CD4-positive, alpha-beta T cell treated with Interleukin-4 for 1 hour (primary cell): ENCODE results near the gene STXBP5.
A peak's percentile ranks its signal among the peaks of the same experiment; 100 is the strongest.

Experiments
- DNase-seq, 2 donors: peaks; one replicate each; pipeline ENCODE4 v3.0.0-alpha.2; 2020 to 2022

STXBP5 gene

DNA sequence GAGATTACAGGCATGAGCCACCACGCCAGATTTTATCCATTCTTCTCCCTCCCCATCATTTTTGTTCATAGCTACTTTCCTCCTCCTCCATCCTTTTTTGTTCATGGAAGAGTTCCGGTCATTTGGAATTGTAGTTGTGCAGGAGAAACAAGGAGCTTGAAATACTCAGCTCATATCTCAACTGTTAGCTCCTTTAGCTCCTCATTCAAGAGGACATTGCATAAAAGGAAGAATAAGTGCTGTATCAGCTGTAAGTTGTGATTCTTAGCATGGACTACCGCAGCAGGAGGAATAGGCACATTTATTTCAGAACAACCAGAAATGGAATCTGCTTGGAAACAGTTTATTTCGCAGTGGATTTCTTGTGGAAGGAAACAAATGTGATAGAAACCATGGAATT, 7.6 kb downstream of the STXBP5 start:
- DNase-seq, result no peak

DNA sequence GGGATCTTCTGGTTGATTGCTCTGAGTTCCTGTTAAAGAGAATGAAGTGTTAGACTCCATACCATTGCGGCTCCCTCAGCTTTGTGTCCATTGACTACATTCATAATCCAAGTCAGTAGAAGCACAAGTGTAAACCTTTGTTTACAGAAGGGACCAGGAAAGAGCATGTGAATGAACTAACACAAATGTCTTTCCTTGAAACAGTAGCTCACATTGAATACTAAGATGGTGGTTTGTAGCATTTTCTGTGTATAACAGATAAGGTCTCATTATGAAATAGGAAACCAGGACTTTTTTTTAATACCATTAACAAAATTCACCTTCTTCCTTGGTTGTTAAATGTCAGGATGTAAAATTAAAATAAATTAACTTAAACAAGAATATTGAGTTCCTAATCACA, 8.4 kb downstream of the STXBP5 start:
- DNase-seq, result no peak

DNA sequence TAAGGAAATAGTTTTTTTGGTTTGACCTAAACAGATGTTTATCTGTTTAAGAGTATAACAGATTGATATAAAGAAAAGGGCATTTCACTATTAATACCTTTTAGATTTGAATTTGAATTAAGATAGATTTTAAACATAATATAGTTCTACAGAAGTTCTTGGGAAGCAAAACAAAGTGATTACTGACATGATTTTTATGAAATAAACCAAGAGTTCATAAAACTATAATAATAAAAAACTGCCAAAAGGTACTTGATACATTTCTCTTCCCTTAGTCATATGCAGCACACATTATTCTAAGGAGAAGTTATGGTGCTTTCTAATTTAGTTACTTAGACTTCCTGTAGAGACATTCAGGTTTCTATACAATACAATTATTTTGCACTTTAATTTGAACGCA, 9.6 kb downstream of the STXBP5 start:
- no peak for DNase-seq

DNA sequence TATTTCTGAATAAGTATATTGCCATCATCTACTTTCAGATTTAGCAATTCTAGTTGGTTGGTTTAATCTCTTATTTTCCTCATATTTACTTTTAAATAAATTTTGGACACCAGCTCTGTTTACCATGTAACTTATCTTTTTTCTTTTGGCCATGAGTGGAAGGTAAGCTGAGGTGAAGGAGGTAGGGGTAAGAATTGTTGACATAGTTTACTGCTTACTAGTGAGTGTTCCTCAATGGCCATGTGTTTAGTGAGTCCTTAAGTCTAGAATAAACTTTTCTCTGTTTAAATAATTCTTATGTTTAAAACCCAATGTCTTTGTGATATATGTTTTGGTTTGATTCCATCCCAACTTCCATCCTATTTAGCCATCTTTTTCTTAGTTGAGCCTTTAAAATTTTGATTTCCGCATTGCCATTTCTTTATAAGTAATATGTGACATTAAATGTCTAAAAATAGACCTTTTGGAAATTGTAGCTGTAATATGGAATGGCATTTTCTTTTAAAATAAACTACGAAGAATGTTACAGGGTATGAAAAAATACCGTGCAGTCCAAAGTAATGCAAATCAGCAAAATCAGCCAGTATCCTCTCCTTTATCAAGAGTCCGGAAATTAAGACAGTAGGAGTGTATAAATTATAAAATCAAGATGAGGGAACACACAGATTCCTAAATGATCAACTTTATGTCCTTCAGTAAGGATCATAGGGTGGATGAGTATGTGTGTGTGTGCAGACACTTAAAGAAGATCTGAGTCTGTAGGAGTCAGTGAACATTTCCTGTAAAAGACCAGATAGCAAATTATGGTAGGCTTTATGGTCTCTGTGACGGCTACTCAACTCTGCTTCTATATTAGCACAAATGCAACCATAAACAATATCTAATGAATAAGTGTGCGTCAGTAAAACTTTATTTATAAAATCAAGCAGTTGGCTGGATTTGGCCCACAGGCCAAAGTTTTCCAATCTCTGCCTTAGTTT, 10.3 kb downstream of the STXBP5 start:
- DNase-seq, result no peak

DNA sequence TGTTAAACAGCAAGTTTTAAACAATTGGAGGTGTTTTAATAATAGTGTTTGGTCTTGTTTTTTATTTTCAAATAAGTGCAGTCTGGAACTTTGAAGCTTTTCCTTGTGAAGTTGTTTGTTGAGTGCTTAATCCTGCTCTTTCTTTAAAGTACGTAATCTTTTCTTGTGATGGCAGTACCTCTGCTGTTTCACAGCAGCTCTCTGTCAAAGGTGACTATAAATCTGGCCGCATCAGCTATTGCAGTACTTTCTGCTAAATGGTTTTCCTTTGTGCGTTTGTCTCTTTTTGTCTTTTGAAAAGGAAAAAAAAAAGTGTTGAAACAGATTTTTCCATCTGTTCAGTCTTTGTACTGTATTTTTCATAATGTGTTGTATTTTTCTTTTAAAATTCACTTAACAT, 12.7 kb downstream of the STXBP5 start:
- DNase-seq, result no peak

DNA sequence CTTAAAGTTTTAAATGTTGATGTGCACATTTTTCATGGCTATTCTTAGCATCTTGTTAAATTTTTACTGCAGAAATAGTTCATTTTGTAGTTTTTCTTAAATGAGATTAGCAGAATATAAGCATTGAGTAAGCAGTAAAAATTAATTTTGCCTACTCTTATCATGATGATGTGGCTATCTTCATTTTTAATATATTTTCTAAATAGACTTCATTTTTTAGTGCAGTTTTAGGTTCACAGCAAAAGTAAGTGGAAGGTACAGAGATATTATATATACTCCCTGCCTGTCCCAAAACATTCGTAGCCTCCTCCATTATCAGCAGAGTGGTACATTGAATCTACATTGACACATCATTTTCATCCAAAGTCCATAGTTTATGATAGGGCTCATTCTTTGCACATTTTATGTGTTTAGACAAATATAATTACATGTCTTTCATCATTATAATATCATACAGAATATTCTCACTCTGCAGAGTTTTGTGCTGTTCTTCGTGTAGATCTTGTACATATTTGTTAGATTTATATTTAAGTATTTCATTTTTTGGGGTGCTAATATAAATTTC, 13.7 kb downstream of the STXBP5 start:
- no peak for DNase-seq

DNA sequence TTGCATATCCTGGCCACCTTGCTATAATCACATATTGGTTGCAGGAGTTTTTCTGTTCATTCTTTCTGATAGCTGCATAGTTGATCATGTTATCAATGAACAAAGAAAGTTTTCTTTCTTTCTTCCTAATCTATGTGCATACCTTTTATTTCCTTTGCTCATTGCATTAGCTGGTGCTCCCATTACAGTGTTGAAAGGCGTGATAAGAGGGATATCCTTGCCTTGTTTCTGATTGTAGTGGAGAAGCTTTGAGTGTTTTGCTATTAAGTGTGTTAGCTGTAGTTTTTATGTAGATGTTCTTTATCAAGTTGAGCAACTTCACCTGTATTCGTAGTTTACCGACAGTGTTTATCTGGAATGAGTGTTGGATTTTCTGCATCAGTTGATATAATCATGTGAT, 14.6 kb downstream of the STXBP5 start:
- DNase-seq, result no peak

DNA sequence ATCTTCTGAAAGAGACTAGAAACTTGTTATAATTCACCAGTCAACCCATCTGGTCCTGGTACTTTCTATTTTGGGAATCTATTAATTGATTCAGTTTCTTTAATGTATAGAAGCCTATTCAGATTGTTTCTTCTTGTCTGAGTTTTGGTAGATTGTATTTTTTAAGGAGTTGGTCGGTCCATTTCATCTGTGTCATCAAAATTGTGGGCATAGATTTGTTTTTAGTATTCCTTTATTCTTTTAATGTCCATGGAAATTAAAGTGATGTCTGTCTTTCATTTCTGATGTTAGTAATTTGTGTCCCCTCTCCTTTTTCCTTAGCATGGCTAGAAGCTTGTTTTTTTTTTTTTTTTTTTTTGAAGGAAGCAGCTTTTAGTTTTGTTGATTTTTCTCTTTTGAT, 15.2 kb downstream of the STXBP5 start:
- no peak for DNase-seq

DNA sequence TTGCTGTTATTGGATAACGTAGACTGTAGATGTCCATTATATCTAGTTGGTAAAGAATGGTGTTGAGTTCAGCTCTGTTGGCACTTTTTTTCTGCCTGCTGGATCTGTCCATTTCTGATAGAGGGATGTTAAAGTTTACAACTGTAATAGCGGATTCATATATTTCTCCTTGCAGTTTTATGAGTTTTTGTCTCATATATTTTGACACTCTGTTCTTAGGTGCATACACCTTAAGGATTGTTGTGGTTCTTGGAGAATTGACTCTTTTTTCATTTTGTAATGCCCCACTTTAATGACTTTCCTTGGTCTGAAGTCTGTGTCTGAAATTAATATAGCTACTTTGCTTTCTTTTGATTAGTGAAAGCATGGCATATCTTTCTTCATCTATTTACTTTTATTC, 16.1 kb downstream of the STXBP5 start:
- DNase-seq, result no peak

DNA sequence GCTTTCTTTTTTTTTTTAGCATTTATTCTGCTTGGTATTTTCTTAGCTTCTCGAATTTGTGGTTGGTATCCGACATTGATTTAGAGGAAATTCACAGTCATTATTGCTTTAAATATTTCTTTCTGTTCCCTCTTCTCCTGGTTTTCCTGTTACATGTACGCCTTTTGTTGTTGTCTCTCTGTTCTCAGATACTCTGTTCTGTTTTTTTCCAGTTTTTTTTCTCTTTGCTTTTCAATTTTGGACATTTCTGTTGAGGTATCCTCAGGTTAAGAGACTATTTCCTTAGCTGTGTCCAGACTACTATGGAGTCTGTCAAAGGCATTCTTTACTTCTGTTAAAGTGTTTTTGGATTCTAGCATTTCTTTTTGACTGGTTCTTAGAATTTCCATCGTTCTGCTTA, 17.5 kb downstream of the STXBP5 start:
- no peak for DNase-seq

DNA sequence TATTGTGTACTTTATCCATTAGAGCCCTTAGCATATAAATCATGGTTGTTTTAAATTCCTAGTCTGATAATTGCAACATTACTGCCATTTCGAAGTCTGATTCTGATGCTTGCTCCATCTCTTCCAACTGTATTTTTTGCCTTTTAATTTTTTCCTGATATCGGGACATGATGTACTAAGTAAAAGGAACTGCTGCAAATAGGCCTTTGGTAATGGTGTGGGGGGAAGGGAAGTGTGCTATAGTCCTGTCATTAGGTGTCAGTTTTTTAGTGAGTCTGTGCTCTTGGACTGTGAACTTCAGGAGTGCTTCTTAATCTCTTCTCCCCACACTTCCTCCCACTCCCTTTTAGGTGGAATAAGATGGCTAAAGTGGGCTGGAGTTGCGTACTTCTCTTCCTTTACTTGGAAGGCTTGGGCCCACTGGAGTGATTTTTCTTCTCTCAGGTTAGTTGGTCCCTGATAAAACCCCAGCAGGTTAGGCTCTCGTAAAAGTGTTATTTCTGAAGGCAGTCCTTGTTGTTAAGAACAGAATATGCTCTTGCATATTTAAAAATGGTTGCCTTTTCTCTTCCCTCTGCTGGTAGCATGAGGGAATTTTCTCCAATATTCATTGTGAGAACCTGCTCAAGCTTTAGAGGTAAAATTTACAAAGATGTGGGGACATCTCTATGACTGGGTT, 18.1 kb downstream of the STXBP5 start:
- DNase-seq, result peak in 1 of 2 donors; percentile 35

DNA sequence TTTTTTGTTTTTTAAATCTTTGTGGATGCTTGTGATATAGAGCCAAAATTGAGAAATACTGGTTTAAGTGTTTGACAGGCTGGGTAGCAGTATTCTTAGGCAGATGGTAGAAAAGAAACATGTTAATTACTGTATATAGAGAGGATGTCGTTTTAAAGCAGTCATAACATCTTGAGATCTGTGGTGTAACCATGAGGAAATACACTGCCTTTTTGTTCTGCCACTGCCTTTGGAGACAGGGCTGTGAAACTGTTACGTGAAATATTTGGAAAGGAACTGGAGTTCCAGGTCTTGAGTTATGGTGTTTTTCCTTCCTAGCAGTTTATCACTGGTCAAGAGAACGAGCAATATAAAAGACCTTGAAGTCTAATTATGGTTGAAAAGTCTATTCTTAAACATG, 19.5 kb downstream of the STXBP5 start:
- DNase-seq, result no peak

DNA sequence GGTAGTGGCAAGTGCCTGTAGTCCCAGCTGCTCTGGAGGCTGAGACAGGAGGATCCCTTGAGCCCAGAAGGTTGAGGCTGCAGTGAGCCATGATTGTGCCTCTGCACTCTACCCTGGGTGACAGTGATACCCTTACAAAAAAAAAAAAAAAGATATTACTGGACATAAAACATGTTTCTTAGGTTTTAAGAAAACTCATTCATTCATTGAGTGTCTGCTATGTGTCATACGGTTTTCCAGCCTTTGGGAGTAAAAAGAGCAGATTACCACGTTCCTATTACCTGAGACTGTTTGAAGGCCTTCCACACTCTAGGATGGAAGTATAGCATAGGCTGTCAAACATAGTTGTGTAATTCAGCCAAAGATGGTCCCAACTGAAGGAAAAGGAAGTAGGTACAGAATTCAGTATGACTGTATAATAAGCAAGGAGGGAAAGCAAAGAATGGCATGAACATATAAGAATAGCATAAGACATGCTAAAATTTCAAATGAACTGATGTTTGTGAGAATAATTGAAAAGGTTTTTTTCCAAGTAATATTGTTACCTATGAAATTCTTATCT, 22.0 kb downstream of the STXBP5 start:
- DNase-seq, result no peak

DNA sequence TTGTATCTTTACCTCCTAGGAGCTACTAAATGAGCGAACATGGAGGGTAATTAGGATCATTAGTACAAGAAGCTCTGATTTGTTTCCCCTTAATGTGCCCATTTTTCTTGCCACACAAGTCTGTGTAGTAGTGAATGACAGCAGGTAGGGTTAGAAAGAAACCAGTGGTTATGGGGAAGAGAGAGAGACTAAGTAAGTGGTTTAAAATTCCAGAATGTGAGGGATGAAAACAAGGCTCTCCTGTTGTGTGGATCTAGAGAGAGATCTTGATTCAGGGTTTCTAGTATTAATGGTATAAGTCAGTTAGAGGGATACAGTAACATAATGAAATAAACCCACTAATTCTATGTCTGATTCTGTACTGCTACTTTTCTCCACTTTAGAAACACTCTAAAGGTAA, 22.7 kb downstream of the STXBP5 start:
- DNase-seq, result no peak

DNA sequence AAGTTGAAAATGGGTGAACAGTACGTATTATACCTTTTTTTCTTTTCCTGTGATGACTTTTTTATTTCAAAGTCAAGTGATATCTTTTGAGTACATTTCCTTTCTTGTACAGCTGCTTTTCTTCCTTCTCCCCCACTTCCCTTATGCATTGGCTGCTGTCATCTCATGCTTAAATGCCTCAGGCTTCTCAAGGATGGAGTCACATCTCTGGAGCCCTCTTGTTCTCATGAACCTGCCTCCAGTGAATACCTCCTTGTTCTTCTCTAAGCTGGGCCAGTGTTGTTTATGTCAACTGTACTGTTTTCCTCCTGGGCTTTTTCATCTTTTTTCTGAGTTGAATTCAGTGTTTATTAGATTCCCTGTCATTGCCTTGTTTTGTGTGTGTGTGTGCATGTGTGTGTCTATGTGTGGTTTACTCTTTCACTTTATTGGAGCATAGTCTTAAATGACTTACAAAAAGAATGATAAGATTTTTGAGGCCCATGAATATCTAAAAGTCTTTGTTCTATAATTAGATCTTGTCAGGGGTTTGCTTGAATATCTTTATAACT, 23.6 kb downstream of the STXBP5 start:
- DNase-seq, result no peak

DNA sequence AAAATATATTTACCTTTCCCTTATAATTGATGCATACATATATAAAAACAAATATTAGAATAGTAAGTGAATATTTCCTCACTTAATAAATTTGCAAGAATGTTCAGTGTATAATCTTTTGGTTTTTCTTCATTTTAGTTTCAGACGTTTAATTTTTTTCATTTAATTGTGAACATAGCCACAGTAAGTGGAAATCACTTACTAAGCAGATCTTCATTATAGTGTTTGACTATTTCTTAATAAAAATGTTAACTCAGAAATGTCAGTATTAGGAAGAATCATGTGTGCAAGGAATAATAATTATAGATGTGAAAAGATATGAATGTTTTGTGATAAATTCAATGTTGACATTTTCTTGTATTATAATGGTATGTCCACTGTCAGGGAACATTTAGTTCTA, 27.4 kb downstream of the STXBP5 start:
- no peak for DNase-seq

DNA sequence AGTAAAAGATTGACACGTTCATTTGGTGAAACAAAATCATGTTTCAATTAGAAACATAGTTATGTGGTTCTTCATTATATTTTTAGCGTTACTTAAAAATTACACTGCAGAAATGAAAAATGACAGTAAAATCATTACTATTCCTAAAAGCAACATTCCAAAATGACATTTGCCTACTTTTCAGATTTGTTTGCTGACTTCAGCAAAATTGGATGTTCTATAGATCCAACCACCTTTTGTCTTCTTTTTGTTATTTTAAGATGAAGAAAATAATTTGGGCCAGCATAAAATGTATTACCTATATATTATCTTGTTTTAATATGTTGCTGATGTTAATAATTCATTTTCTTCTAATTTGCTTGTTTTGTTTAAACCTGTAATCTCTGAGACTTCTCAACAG, 30.5 kb downstream of the STXBP5 start:
- no peak for DNase-seq

DNA sequence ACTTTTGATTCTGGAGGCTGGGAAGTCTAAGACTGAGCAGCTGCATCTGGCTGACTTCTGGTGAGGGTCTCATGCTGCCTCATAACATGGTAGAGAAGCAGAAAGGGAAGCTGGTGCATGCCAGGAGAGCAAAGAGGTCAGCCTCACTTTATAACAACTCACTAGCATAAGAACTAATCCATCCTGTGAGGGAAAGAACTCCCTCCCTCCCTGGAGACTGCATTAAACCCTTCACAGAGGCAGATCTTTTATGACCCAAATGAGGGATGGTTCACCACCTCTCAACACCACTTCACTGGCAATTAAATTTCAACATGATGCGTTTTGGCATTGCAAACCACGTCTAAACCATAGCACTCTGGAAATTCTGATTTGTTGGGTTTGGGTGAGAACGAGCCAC, 33.9 kb downstream of the STXBP5 start:
- DNase-seq, result no peak

DNA sequence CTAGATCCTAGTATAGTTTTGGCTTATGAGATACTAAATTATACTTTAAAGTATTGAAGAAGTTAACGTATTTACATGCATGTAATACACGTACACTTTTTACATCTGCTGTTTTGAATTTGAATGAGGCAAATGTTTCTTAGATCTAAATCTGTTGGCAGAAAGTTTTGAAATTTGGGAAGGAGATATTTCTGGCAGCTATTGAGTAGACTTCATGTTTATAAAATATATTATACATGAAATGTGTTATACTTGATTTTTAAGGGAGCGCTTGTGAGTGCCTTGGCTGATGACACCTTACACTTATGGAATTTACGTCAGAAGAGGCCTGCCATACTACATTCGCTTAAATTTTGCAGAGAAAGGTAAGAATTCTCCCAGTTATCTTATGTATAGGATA, 34.7 kb downstream of the STXBP5 start:
- no peak for DNase-seq

DNA sequence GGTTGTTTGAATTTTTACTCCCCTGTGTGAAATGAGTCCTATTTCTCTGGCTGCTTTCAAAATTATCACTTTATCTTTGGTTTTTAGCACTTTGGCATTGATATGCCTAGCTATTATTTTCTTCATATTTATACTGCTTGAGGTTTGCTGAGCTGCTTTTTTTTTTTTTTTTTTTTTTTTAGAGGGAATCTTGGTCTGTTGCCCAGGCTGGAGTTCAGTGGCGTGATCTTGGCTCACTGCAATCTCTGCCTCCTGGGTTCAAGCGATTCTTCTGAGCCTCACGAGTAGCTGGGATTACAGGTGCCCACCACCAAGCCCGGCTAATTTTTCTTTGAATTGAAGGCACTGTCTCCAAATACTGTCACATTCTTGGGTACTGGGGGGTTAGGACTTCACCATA, 40.6 kb downstream of the STXBP5 start:
- DNase-seq, result no peak

DNA sequence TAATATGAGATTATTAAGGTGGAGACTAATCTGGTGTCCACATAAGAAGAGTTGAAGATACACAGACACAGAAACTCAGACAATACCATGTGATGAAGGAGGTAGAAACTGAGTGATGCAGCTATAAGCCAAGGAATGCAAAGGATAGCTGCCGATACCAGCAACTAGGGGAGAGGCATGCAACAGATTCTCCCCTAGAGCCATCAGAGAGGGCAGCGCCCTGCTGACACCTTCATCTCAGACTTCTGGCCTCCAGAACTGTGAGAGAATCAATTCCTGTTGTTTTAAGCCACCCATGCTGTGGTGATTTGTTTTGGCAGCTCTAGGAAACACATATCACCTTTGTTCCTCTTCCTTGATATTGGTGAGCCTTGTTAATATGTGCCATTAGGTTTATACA, 41.5 kb downstream of the STXBP5 start:
- DNase-seq, result no peak

DNA sequence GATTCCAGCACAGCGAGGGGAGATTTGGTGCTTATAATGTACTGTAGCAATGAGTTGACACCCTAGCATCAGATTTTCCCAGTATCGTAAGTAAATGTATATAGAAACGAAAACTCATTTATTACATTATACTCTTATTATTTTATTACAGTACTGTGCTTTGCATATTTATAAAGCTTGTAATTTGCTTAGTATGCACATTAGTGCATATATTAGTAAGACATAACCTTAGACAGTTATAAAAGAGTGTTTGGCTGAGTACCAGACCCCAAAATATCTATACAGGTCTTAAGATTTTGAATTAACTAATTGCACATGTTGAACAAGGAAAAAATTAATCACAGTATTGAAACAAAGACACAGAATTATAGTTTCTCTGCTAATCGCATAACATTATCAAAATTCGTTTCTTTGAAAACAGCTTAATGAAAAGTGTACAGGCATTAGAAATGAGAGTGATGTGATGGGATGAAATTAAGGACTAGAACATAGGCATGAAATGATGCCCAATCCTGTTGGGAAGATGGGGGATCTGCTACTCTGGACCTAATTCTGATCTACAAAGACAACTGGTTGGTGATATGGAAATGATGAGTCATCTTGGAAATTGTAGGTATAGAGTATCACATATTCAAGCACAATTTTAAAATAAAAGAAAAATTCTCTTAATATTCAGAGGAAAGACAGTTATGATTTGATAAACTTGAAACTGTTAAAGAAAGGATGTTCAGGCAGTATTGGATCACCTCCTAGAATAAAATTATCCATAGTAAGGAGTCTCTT, 42.8 kb downstream of the STXBP5 start:
- DNase-seq, result no peak

DNA sequence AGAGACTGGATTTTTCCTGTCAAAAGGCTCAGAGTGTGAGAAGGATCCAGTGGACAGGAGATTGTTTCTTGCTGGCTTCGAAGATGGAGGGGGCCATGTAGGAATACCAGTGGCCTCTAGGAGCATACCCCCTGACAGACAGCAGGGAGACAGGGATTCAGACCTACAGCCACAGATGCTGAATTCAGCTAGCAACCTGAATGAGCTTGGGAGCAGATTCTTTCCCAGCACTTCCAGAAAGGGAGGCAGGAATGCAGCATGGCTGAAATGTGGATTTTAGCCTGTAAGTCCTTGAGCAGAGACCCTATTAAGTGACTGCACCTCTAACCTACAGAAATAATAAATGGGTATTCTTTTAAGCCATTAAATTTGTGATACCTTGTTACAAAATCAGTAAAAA, 44.6 kb downstream of the STXBP5 start:
- DNase-seq, result no peak
